ENCODE data around the gene DDX51.

GRCh38 chr12:132110677-132111076 is 33.4 kb downstream of the DDX51 start:
- TF ChIP-seq CTCF (IDR thresholded peaks at IDR 0.05; ENCODE audit: insufficient read depth, low read depth, low read length) (no peak), EZH2 (IDR thresholded peaks at IDR 0.05; ENCODE audit: insufficient read depth, low read length) (no peak)

Measured in astrocyte (in vitro differentiated cells and primary cell).